ENCODE data around the gene NDEL1.

The NDEL1 gene

GRCh38 chr17:8413938-8414337 lies 21.7 kb upstream of the NDEL1 start:
- no peak for TF ChIP-seq CTCF (IDR thresholded peaks at IDR 0.05; ENCODE audit: insufficient read depth, low read depth, low read length, missing control alignments)
- DNase-seq (ENCODE audit: low read depth) = no peak
- no peak overlapping the region for H3K4me3 ChIP-seq (ENCODE audit: low read depth, low read length)

GRCh38 chr17:8417806-8418205 lies 17.9 kb upstream of the NDEL1 start:
- H3K4me3 ChIP-seq (ENCODE audit: low read depth, low read length) = no peak overlapping the region
- TF ChIP-seq CTCF (IDR thresholded peaks at IDR 0.05; ENCODE audit: insufficient read depth, low read depth, low read length, missing control alignments) = no peak
- no peak for DNase-seq (ENCODE audit: low read depth)

DNA sequence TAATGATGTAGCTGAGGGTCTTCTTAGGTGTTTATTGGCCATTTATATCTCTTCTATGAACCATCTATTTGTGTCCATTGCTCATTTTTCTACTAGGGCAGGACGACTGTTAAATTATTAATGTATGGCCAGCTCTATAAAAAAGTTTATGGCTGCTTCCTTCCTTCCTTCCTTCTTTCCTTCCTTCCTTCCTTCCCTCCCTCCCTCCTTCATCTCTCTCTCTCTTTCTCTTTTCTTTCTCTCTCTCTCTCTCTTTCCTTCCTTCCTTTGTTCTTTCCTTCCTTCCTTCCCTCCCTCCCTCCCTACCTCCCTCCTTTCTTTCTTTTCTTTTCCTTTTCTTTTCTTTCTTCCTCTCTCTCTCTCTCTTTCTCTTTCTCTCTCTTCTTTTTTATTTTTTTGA lies 17.2 kb upstream of the NDEL1 start:
- no peak for DNase-seq (ENCODE audit: low read depth)
- no peak for TF ChIP-seq CTCF (IDR thresholded peaks at IDR 0.05; ENCODE audit: insufficient read depth, low read depth, low read length, missing control alignments)

DNA sequence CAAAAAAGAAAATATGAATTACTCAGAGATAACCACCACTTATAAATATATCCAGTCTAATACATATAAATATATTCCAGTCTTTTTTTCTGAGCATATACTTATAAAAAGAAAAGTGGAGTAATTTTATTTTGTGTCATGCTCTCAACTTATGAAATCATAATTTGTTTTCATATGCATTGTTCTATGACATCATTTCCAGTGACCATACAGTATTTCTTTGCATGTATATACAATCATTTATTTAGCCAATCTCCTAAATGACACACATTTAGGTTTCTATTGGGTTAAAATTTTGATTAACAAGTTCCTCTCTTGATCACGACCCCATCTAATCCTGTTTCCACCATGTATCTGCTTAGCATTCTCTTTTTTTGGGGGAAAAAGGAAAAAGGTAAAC lies 16.4 kb upstream of the NDEL1 start:
- H3K4me3 ChIP-seq (ENCODE audit: low read depth, low read length) = no peak overlapping the region
- TF ChIP-seq CTCF (IDR thresholded peaks at IDR 0.05; ENCODE audit: insufficient read depth, low read depth, low read length, missing control alignments) = no peak
- no peak for DNase-seq (ENCODE audit: low read depth)

More for the DNA sequence above, 17.2 kb upstream of the NDEL1 start:
- no peak overlapping the region for H3K4me3 ChIP-seq (ENCODE audit: low read depth, low read length)

GRCh38 chr17:8420041-8420934 lies 15.4 kb upstream of the NDEL1 start:
- no peak for DNase-seq (ENCODE audit: low read depth)
- no peak overlapping the region for H3K4me3 ChIP-seq (ENCODE audit: low read depth, low read length)

GRCh38 chr17:8421571-8421970 lies 14.1 kb upstream of the NDEL1 start:
- no peak for DNase-seq (ENCODE audit: low read depth)
- no peak for TF ChIP-seq CTCF (IDR thresholded peaks at IDR 0.05; ENCODE audit: insufficient read depth, low read depth, low read length, missing control alignments)
- no peak overlapping the region for H3K4me3 ChIP-seq (ENCODE audit: low read depth, low read length)

More at GRCh38 chr17:8420041-8420934, 15.4 kb upstream of the NDEL1 start:
- TF ChIP-seq CTCF (IDR thresholded peaks at IDR 0.05; ENCODE audit: insufficient read depth, low read depth, low read length, missing control alignments) = no peak
